Psoas muscle (tissue), 8 donors: ENCODE measurements around the gene PFDN4. TPM values are rescaled to one million over a fixed set of nuclear protein-coding genes. Genes with fewer than 3 reads are reported as not detected.

Source experiments
- ATAC-seq, 4 donors: fragments of 200-7000 bp; cut with Tn5 transposase; one replicate each; pipeline ENCODE4 v1.9.1; 2020; ENCODE audit warnings: moderate library complexity in 3 of 4, mild to moderate bottlenecking in 2 of 4
- DNase-seq, 2 donors: peaks; one replicate each; pipeline ENCODE4 v3.0.0-alpha.2; 2020
- H3K27ac ChIP-seq: fragments of 200-600 bp; one replicate; pipeline ENCODE4 v1.8.0; 2022
- H3K27me3 ChIP-seq, 3 donors: fragments of 200-600 bp in 1 of 3; one replicate each; pipeline versions ENCODE4 v1.6.1 to v1.8.0; 2013 to 2022; ENCODE audit warnings: low read length in 2 of 3, mild to moderate bottlenecking in 2 of 3, moderate library complexity in 1 of 3; ENCODE audit not compliant: insufficient read depth in 3 of 3
- H3K36me3 ChIP-seq, 2 donors: fragments of 200-600 bp in 1 of 2; one replicate each; pipeline versions ENCODE4 v1.6.1 to v1.8.0; 2013 to 2022; ENCODE audit warnings: low read depth in 1 of 2, mild to moderate bottlenecking in 1 of 2, moderate library complexity in 1 of 2; ENCODE audit not compliant: insufficient read depth in 1 of 2
- H3K4me1 ChIP-seq: fragments of 200-600 bp; one replicate; pipeline ENCODE4 v1.8.0; 2022
- H3K4me3 ChIP-seq: fragments of 200-600 bp; one replicate; pipeline ENCODE4 v1.8.0; 2022; ENCODE audit warnings: mild to moderate bottlenecking
- H3K9me3 ChIP-seq: fragments of 200-600 bp; one replicate; pipeline ENCODE4 v1.8.0; 2022
- WGBS, 3 donors: extraction: QIAGEN DNeasy Blood & Tissue Kit; methylation state at CpG; one replicate each; pipeline versions ENCODE4 v1.1.6 to v1.1.7; 2013; 5-methylcytosine and 5-hydroxymethylcytosine counted together
- intact Hi-C, 2 donors: fragments of 100-400 bp; cut with DNase I; formaldehyde crosslinking; loops; one replicate each; pipeline versions ENCODE4 v1.11.0 to v1.14.2; 2022
- polyA plus RNA-seq, 3 donors: library from polyadenylated mRNA; stranded (reverse); fragments of 200-250 nt; gene quantifications; one replicate each; pipeline ENCODE4 v1.2.3, GENCODE V29; 2013
- total RNA-seq, 4 donors: library from RNA; stranded (reverse); fragmentation: NEBNext Ultra II Directional in 2 of 4; extraction: Animal tissue kit (Norgen Biotek cat#: 25700) in 2 of 4; gene quantifications; one replicate each; pipeline versions ENCODE4 v1.2.1 to v1.2.4, GENCODE V29; 2021 to 2023
- TF ChIP-seq, protein P1 (sequence below): fragments of 200-600 bp; IDR thresholded peaks from one replicate; pipeline ENCODE4 v1.8.0; 2022; ENCODE audit warnings: antibody characterized with exemption
- donor health status: healthy with polysubstance abuse.
- donor health status: DM: no; HTN: no; CAD: no; lungs with moderate emphysema.
- donor health status: Bipolar disorder and iron deficiency.
- donor health status: healthy.
- donor health status: DM: yes; HTN: yes; CAD: no.
- donor health status: DM: no; HTN: no; CAD: no.
- donor health status: DM: no; HTN: no; CAD: no.
- donor health status: DM: yes; HTN: yes; CAD: no.

Gene PFDN4
- total and polyA plus RNA-seq, 7 donors, result 15.8 to 77.5 (median 26.3) TPM

DNA sequence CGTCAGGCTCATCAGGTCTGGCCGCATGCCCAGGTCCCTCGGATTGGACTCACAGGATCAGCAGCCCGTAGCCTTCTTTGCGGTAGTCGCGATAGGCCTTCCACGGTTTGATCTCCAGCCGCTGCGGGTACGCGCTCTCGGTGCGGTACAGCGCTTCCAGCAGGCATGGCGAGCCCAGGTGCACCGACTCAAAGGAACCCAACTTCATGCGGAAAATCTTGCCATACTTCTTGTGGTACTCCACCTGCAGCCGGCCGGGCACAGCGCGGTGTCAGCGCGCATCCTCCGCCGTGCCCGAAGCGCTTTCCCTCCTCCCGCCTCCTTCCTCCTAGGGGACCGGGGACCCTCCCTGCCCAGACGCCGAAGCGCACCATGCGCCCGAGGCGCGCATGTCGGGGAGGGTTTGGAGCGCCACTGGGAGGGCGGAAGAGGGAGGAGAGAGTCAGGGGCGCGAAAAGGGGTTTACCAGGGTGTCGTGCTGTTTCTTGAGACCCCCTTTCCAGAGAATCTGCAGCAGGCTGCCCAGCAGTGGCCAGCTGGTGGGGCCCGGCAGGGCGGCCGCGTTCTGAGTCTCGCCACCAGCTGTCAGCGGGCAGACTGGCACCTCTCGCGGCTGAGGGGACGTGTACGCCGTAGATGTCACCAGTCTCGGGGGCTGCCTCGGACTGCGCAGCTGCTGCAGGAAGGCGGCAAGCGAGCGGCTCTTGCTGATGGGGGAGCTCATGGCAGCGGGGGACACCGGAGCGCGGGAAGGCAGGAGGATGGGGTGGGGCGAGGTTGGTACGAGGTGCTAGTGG lies 34.8 kb upstream of the PFDN4 start:
- H3K4me1 ChIP-seq, result no peaks in the 10 kb centered on the region
- 1% methylated on average over 65 to 66 of the region's 66 CpGs for WGBS, 3 donors
- intact Hi-C loops, result no loop called here
- no peak for DNase-seq
- TF ChIP-seq, protein P1, sequence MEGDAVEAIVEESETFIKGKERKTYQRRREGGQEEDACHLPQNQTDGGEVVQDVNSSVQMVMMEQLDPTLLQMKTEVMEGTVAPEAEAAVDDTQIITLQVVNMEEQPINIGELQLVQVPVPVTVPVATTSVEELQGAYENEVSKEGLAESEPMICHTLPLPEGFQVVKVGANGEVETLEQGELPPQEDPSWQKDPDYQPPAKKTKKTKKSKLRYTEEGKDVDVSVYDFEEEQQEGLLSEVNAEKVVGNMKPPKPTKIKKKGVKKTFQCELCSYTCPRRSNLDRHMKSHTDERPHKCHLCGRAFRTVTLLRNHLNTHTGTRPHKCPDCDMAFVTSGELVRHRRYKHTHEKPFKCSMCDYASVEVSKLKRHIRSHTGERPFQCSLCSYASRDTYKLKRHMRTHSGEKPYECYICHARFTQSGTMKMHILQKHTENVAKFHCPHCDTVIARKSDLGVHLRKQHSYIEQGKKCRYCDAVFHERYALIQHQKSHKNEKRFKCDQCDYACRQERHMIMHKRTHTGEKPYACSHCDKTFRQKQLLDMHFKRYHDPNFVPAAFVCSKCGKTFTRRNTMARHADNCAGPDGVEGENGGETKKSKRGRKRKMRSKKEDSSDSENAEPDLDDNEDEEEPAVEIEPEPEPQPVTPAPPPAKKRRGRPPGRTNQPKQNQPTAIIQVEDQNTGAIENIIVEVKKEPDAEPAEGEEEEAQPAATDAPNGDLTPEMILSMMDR, result no peak
- H3K4me3 ChIP-seq, result peak overlapping the region; percentile 22
- peaks cover 0 to 89% (median 17%) of the 10 kb centered on the region in 3 donors for H3K27me3 ChIP-seq
- no peak for ATAC-seq
- no peak overlapping the region for H3K27ac ChIP-seq
- no peaks in the 10 kb centered on the region for H3K36me3 ChIP-seq
- H3K9me3 ChIP-seq, result no peaks in the 10 kb centered on the region

- Histone ChIP-seq H3K9me3 (no peaks in the 10 kb centered on the region), H3K36me3 (no peaks in the 10 kb centered on the region), H3K27ac (no peak within 1 kb of the TSS), H3K27me3 (peaks cover 0 to 84% (median 15%) of the 10 kb centered on the region in 3 donors), H3K4me3 (peak within 1 kb of the TSS; percentile 22), H3K4me1 (no peaks in the 10 kb centered on the region)
- ATAC-seq (no peak), DNase-seq (no peak)
- TF ChIP-seq, protein P1, result no peak
- 1 to 2% (median 1%) methylated on average over 46 to 61 of the region's 61 CpGs for WGBS, 3 donors
- intact Hi-C loops, result no loop called here
These were observed 34.0 kb upstream of the PFDN4 start, which contains the start of gene CYP24A1 for GRCh38 chr20:54173653-54174456. Gene CYP24A1, minus strand, starts transcription at chr20:54173986. Its CDS starts 407 bp downstream, at chr20:54173579.

GRCh38 chr20:54174457-54175175 lies 33.3 kb upstream of the PFDN4 start:
- intact Hi-C loops, result no loop called here
- TF ChIP-seq, protein P1, result no peak
- H3K4me3 ChIP-seq, result no peak overlapping the region
- no peaks in the 10 kb centered on the region for H3K36me3 ChIP-seq
- H3K27ac ChIP-seq, result no peak overlapping the region
- ATAC-seq (no peak), DNase-seq (no peak)
- H3K27me3 ChIP-seq, result peaks cover 0 to 79% (median 14%) of the 10 kb centered on the region in 3 donors
- H3K9me3 ChIP-seq, result no peaks in the 10 kb centered on the region
- 39 to 44% (median 39%) methylated on average over 18 of the region's 18 CpGs for WGBS, 3 donors
- no peaks in the 10 kb centered on the region for H3K4me1 ChIP-seq

- intact Hi-C loops, result no loop called here
- 72 to 90% (median 89%) methylated on average over 2 of the region's 2 CpGs for WGBS, 3 donors
- TF ChIP-seq, protein P1, result no peak
- ATAC-seq, result no peak
- H3K27ac ChIP-seq, result no peak overlapping the region
- H3K4me3 ChIP-seq, result no peak overlapping the region
- no peak for DNase-seq
- no peaks in the 10 kb centered on the region for H3K4me1 ChIP-seq
- H3K27me3 ChIP-seq, result peaks cover 0 to 62% (median 14%) of the 10 kb centered on the region in 3 donors
- no peaks in the 10 kb centered on the region for H3K36me3 ChIP-seq
- no peaks in the 10 kb centered on the region for H3K9me3 ChIP-seq
These were observed 31.3 kb upstream of the PFDN4 start for GRCh38 chr20:54176610-54177009.
